Osteocyte (in vitro differentiated cells): ENCODE data around the gene LGALS3BP. TPM values are rescaled to one million over a fixed set of nuclear protein-coding genes. Genes with fewer than 3 reads are reported as not detected.
"Not testable (repeated sequence)": the region's sequence is repeated elsewhere in the genome, so short reads cannot be mapped to it uniquely, and the experiment has no call there.

Source experiments
- DNase-seq: peaks from one replicate; pipeline ENCODE4 v3.0.0; 2021; ENCODE audit warnings: mixed read lengths; ENCODE audit not compliant: unreplicated experiment; ENCODE audit errors: extremely low spot score
- H3K27ac Mint-ChIP-seq: one replicate; pipeline ENCODE4 v1.8.0; 2021; ENCODE audit warnings: mild to moderate bottlenecking, mixed read lengths; ENCODE audit not compliant: unreplicated experiment
- H3K27me3 Mint-ChIP-seq: one replicate; pipeline ENCODE4 v1.8.0; 2021; ENCODE audit warnings: mixed read lengths; ENCODE audit not compliant: unreplicated experiment
- H3K36me3 Mint-ChIP-seq: one replicate; pipeline ENCODE4 v1.8.0; 2021; ENCODE audit warnings: mixed read lengths; ENCODE audit not compliant: unreplicated experiment
- H3K4me1 Mint-ChIP-seq: one replicate; pipeline ENCODE4 v1.8.0; 2021; ENCODE audit warnings: mixed read lengths; ENCODE audit not compliant: unreplicated experiment
- H3K4me3 Mint-ChIP-seq: one replicate; pipeline ENCODE4 v1.8.0; 2021; ENCODE audit warnings: mild to moderate bottlenecking, moderate library complexity, mixed read lengths; ENCODE audit not compliant: unreplicated experiment
- H3K9me3 Mint-ChIP-seq: one replicate; pipeline ENCODE4 v1.8.0; 2021; ENCODE audit warnings: mixed read lengths; ENCODE audit not compliant: unreplicated experiment
- total RNA-seq: library from RNA; stranded (reverse); gene quantifications from 2 replicates; pipeline ENCODE4 v1.2.1, GENCODE V29; 2021
- TF ChIP-seq, protein P1 (sequence below): fragments of 200-600 bp; sonication (generic); IDR thresholded peaks from 2 replicates; pipeline ENCODE4 v1.5.0; 2021; ENCODE audit warnings: antibody characterized with exemption, mild to moderate bottlenecking, moderate library complexity

LGALS3BP gene
- total RNA-seq, 1 donor from 2014 or later: 439 TPM

- peaks cover 18% of the 10 kb centered on the region for H3K36me3 Mint-ChIP-seq
- TF ChIP-seq, protein P1, sequence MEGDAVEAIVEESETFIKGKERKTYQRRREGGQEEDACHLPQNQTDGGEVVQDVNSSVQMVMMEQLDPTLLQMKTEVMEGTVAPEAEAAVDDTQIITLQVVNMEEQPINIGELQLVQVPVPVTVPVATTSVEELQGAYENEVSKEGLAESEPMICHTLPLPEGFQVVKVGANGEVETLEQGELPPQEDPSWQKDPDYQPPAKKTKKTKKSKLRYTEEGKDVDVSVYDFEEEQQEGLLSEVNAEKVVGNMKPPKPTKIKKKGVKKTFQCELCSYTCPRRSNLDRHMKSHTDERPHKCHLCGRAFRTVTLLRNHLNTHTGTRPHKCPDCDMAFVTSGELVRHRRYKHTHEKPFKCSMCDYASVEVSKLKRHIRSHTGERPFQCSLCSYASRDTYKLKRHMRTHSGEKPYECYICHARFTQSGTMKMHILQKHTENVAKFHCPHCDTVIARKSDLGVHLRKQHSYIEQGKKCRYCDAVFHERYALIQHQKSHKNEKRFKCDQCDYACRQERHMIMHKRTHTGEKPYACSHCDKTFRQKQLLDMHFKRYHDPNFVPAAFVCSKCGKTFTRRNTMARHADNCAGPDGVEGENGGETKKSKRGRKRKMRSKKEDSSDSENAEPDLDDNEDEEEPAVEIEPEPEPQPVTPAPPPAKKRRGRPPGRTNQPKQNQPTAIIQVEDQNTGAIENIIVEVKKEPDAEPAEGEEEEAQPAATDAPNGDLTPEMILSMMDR: no peak
- no peak overlapping the region for H3K4me3 Mint-ChIP-seq
- no peaks in the 10 kb centered on the region for H3K9me3 Mint-ChIP-seq
- H3K27me3 Mint-ChIP-seq: no peaks in the 10 kb centered on the region
- no peak for DNase-seq
- no peak overlapping the region for H3K27ac Mint-ChIP-seq
- peaks cover 17% of the 10 kb centered on the region for H3K4me1 Mint-ChIP-seq
Measured at GRCh38 chr17:78967782-78968362, 11.9 kb downstream of the LGALS3BP start.

GRCh38 chr17:78966910-78967600, 12.7 kb downstream of the LGALS3BP start:
- TF ChIP-seq, protein P1: no peak
- no peak for DNase-seq
- Mint-ChIP-seq H3K36me3 (peaks cover 18% of the 10 kb centered on the region), H3K27me3 (no peaks in the 10 kb centered on the region), H3K27ac (no peak overlapping the region), H3K9me3 (no peaks in the 10 kb centered on the region), H3K4me1 (peaks cover 15% of the 10 kb centered on the region), H3K4me3 (no peak overlapping the region)

DNA sequence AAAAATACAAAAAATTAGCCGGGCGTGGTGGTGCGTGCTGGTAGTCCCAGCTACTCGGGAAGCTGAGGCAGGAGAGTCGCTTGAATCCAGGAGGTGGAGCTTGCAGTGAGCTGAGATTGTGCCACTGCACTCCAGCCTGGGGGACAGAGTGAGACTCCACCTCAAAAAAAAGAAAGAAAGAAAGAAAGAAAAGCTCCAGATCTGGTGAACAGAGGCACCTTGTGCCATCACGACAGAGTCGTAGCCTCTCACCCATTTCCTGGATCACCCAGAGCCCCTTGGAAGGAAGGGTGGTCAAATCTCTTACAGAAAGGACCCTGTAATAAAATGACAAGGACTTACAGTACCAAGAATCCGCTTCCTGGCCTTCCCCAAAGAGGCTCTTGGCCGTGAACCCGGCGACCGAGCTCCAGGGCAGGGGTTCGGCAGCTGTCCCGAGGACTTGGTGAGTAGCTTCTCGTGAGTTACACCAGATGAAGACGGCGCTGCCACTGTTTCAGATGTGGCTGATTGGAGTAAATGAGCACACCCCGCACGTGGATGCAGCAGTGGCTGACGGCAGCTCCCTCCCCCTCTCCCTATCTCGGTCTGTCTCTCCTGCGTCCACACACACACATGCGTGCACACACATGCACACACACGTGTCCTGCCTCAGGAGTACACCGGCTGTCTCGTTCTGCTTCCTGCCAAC, 13.5 kb downstream of the LGALS3BP start:
- Mint-ChIP-seq H3K4me3 (no peak overlapping the region), H3K27me3 (no peaks in the 10 kb centered on the region), H3K4me1 (peaks cover 18% of the 10 kb centered on the region), H3K9me3 (no peaks in the 10 kb centered on the region), H3K36me3 (peaks cover 14% of the 10 kb centered on the region), H3K27ac (no peak overlapping the region)
- TF ChIP-seq, protein P1: no peak
- DNase-seq: no peak

GRCh38 chr17:78965491-78965924, 14.2 kb downstream of the LGALS3BP start:
- Mint-ChIP-seq H3K36me3 (peaks cover 11% of the 10 kb centered on the region), H3K4me1 (peaks cover 14% of the 10 kb centered on the region), H3K4me3 (no peak overlapping the region), H3K27ac (no peak overlapping the region), H3K9me3 (no peaks in the 10 kb centered on the region), H3K27me3 (no peaks in the 10 kb centered on the region)
- no peak for DNase-seq
- TF ChIP-seq, protein P1: no peak

- DNase-seq: no peak
- no peaks in the 10 kb centered on the region for H3K27me3 Mint-ChIP-seq
Measured at GRCh38 chr17:78963378-78963777, 16.3 kb downstream of the LGALS3BP start.

DNA sequence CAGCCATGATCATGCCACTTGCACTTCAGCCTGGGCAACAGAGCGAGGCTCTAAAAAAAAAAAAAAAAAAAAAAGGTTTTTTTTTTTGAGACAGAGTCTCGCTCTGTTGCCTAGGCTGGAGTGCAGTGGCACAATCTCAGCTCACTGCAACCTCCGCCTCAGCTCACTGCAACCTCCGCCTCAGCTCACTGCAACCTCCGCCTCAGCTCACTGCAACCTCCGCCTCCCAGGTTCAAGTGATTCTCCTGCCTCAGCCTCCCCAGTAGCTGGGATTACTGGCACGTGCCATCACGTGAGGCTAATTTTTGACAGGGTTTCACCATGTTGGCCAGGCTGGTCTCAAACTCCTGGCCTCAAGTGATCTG, 16.8 kb downstream of the LGALS3BP start:
- not testable (repeated sequence) for H3K27ac Mint-ChIP-seq, H3K27me3 Mint-ChIP-seq
- peaks cover 17% of the 10 kb centered on the region for H3K4me1 Mint-ChIP-seq

More at GRCh38 chr17:78963378-78963777, 16.3 kb downstream of the LGALS3BP start:
- Mint-ChIP-seq H3K9me3 (no peaks in the 10 kb centered on the region), H3K36me3 (peaks cover 6% of the 10 kb centered on the region), H3K27ac (no peak overlapping the region), H3K4me3 (no peak overlapping the region), H3K4me1 (peaks cover 17% of the 10 kb centered on the region)
- TF ChIP-seq, protein P1: no peak

More for the DNA sequence above, 16.8 kb downstream of the LGALS3BP start:
- not testable (repeated sequence) for DNase-seq, H3K9me3 Mint-ChIP-seq, H3K4me3 Mint-ChIP-seq, H3K36me3 Mint-ChIP-seq
